Vagina (tissue), 2 donors: ENCODE data around the gene PCDHA12.

Experiments used
- POLR2AphosphoS5 ChIP-seq, 2 donors: sonication (generic); formaldehyde crosslinking; IDR thresholded peaks; one replicate each; pipeline ENCODE4 v1.9.0; 2017; ENCODE audit warnings: antibody characterized with exemption in 2 of 2, mild to moderate bottlenecking in 2 of 2, low read depth in 1 of 2; ENCODE audit not compliant: insufficient read depth in 1 of 2
- TF ChIP-seq, protein P1 (sequence below), 3 experiments: fragments of 450-650 bp in 2 of 3; fragments of 200-600 bp in 1 of 3; sonication (generic) in 1 of 3; IDR thresholded peaks; one replicate each; pipeline ENCODE4 v1.5.1; 2017 to 2019; ENCODE audit warnings: antibody characterized with exemption in 3 of 3, mild to moderate bottlenecking in 2 of 3, moderate library complexity in 2 of 3

DNA sequence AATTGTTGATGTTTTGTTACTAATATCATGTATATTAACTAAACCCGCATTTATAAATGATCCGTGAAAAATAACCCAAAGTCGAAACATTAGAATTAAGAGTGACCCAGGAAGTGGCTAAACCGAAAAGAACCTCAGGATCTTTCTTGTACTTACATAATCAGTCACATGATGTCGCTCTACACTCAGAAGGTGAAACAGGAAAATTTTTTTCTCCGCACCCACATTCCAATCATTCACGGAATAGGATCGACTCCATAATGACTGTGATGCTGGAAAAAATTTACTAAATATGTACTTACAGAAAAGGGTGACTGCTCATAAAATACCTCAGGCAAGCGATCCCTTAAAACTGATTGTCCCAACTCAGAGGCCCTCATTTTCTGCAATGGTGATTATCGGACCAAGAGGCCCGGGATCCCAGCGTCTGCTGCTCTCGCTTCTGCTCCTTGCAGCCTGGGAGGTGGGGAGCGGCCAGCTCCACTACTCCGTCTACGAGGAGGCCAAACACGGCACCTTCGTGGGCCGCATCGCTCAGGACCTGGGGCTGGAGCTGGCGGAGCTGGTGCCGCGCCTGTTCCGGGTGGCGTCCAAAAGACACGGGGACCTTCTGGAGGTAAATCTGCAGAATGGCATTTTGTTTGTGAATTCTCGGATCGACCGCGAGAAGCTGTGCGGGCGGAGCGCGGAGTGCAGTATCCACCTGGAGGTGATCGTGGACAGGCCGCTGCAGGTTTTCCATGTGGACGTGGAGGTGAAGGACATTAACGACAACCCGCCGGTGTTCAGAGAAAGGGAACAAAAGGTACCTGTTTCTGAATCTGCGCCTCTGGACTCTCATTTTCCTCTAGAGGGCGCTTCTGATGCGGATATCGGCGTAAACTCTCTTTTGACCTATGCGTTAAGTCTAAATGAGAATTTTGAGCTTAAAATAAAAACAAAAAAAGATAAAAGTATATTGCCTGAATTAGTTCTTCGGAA lies at the start of gene PCDHA12:
- no peak for TF ChIP-seq POLR2AphosphoS5 (IDR thresholded peaks at IDR 0.05; ENCODE audit: insufficient read depth in 1 of 2, low read depth in 1 of 2)
- TF ChIP-seq, protein P1, sequence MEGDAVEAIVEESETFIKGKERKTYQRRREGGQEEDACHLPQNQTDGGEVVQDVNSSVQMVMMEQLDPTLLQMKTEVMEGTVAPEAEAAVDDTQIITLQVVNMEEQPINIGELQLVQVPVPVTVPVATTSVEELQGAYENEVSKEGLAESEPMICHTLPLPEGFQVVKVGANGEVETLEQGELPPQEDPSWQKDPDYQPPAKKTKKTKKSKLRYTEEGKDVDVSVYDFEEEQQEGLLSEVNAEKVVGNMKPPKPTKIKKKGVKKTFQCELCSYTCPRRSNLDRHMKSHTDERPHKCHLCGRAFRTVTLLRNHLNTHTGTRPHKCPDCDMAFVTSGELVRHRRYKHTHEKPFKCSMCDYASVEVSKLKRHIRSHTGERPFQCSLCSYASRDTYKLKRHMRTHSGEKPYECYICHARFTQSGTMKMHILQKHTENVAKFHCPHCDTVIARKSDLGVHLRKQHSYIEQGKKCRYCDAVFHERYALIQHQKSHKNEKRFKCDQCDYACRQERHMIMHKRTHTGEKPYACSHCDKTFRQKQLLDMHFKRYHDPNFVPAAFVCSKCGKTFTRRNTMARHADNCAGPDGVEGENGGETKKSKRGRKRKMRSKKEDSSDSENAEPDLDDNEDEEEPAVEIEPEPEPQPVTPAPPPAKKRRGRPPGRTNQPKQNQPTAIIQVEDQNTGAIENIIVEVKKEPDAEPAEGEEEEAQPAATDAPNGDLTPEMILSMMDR (IDR thresholded peaks at IDR 0.05) = no peak
